ENCODE data around the gene ZNF536. TPM values are rescaled to one million over a fixed set of nuclear protein-coding genes. Genes with fewer than 3 reads are reported as not detected.

The ZNF536 gene
- total and polyA plus RNA-seq, 2 donors (not counting 3 experiments of a cell fraction or from before 2014, with no cell fraction given), result not detected

- Histone ChIP-seq H3K79me2 (ENCODE audit: control insufficient read depth, insufficient read depth, low read length) (no peaks in the 10 kb centered on the region), H3K4me3 (replicated peaks in 1 of 3; ENCODE audit: insufficient read depth in 1 of 3, low read depth in 1 of 3, low read length in 3 of 3) (no peak overlapping the region), H3K4me1 (ENCODE audit: control insufficient read depth, extremely low read depth, insufficient read depth, low read length) (no peaks in the 10 kb centered on the region), H2AFZ (ENCODE audit: low read depth, low read length) (no peak overlapping the region), H4K20me1 (replicated peaks; ENCODE audit: control insufficient read depth, extremely low read depth, insufficient read depth, low read length) (no peaks in the 10 kb centered on the region), H3K9me1 (replicated peaks; ENCODE audit: control insufficient read depth, extremely low read depth, insufficient read depth, low read length) (no peaks in the 10 kb centered on the region), H3K9ac (replicated peaks; ENCODE audit: extremely low read depth, insufficient read depth, low read length) (no peak overlapping the region), H3K27me3 (ENCODE audit: control insufficient read depth in 2 of 2, insufficient read depth in 2 of 2, low read length in 2 of 2) (no peaks in the 10 kb centered on the region), H3K27ac (ENCODE audit: insufficient read depth, low read depth, low read length) (no peak overlapping the region), H3K36me3 (ENCODE audit: control insufficient read depth in 2 of 2, extremely low read depth in 1 of 2, insufficient read depth in 2 of 2, low read length in 2 of 2) (no peaks in the 10 kb centered on the region), H3K4me2 (ENCODE audit: insufficient read depth, low read length) (no peak overlapping the region), H3K9me3 (replicated peaks; ENCODE audit: control insufficient read depth, insufficient read depth, low read length) (peaks cover 7% of the 10 kb centered on the region)
- ChIA-PET POLR2A (no interaction called here), CTCF (no interaction called here)
- no peak for DNase-seq (ENCODE audit: low read depth, low spot score)
- intact Hi-C loops (cut with micrococcal nuclease) (no loop called here), dilution Hi-C loops (cut with MboI; ENCODE audit: extremely low pct_ligation_motif_present, low sequenced_read_pairs) (no loop called here)
- TF ChIP-seq MYC (IDR thresholded peaks at IDR 0.05; ENCODE audit: low read depth, low read length) (no peak), EZH2 (IDR thresholded peaks at IDR 0.05; ENCODE audit: borderline replicate concordance, low read depth, low read length, severe bottlenecking) (no peak), CTCF (IDR thresholded peaks at IDR 0.05; ENCODE audit: extremely low read depth in 1 of 2, insufficient read depth in 1 of 2, low read depth in 1 of 2, low read length in 2 of 2) (no peak), POLR2AphosphoS5 (IDR thresholded peaks at IDR 0.05; ENCODE audit: insufficient read depth, low read depth, low read length) (no peak), POLR2A (IDR thresholded peaks at IDR 0.05; ENCODE audit: low read depth, low read length) (no peak), FOS (IDR thresholded peaks at IDR 0.05; ENCODE audit: borderline replicate concordance, insufficient read depth, low read length) (no peak), JUN (IDR thresholded peaks at IDR 0.05; ENCODE audit: borderline replicate concordance, insufficient read depth, insufficient read length, low read depth) (no peak), MAX (IDR thresholded peaks at IDR 0.05; ENCODE audit: insufficient read depth, insufficient read length) (no peak), GATA2 (IDR thresholded peaks at IDR 0.05; ENCODE audit: insufficient read depth, insufficient read length, low read depth, low read length) (no peak)
- FAIRE-seq, result no peak
- no TSS peak for BruUV-seq (replicated peaks)
Measured at GRCh38 chr19:30543243-30543945, 171.2 kb downstream of the ZNF536 start.
